HG03039 (cell line): Measurements from ENCODE around the gene CTCFL.

Experiments
- ATAC-seq: cut with Tn5 transposase; IDR thresholded peaks from one replicate; pipeline ENCODE4 v1.9.1; 2021; ENCODE audit warnings: mild to moderate bottlenecking, moderate library complexity; ENCODE audit not compliant: unreplicated experiment

CTCFL gene

GRCh38 chr20:57468523-57469417 is 56.2 kb downstream of the CTCFL start:
- no peak for ATAC-seq

GRCh38 chr20:57467742-57468141 is 57.2 kb downstream of the CTCFL start:
- ATAC-seq: no peak

- ATAC-seq: no peak
Measured at GRCh38 chr20:57465943-57466342, 59.0 kb downstream of the CTCFL start.

- no peak for ATAC-seq
Measured at GRCh38 chr20:57465486-57465885, 59.5 kb downstream of the CTCFL start.

GRCh38 chr20:57464642-57465211 is 60.2 kb downstream of the CTCFL start:
- no peak for ATAC-seq

GRCh38 chr20:57462781-57463180 is 62.2 kb downstream of the CTCFL start:
- ATAC-seq: no peak

- ATAC-seq: no peak
Measured at GRCh38 chr20:57461726-57462125, 63.2 kb downstream of the CTCFL start.

- ATAC-seq: no peak
Measured at GRCh38 chr20:57460781-57461465, 64.0 kb downstream of the CTCFL start.

GRCh38 chr20:57459897-57460296 is 65.0 kb downstream of the CTCFL start:
- ATAC-seq: no peak

- ATAC-seq: no peak
Measured at GRCh38 chr20:57459278-57459677, 65.7 kb downstream of the CTCFL start.

GRCh38 chr20:57458400-57459160 is 66.4 kb downstream of the CTCFL start:
- ATAC-seq: no peak

- ATAC-seq: no peak
Measured at GRCh38 chr20:57457243-57458095, 67.5 kb downstream of the CTCFL start.

GRCh38 chr20:57456116-57456515 is 68.8 kb downstream of the CTCFL start:
- ATAC-seq: no peak

GRCh38 chr20:57455386-57455785 is 69.6 kb downstream of the CTCFL start:
- no peak for ATAC-seq

GRCh38 chr20:57451795-57452661 is 72.9 kb downstream of the CTCFL start:
- ATAC-seq: no peak

GRCh38 chr20:57451431-57451794 is 73.5 kb downstream of the CTCFL start:
- no peak for ATAC-seq

GRCh38 chr20:57450931-57451330 is 74.0 kb downstream of the CTCFL start:
- ATAC-seq: no peak

GRCh38 chr20:57450419-57450818 is 74.5 kb downstream of the CTCFL start:
- peak; percentile 60 for ATAC-seq
